Measurements from ENCODE around the gene CPLX4.
"Not testable (repeated sequence)": the region's sequence is repeated elsewhere in the genome, so short reads cannot be mapped to it uniquely, and the experiment has no call there.

CPLX4 gene

GRCh38 chr18:59268721-59269562 lies 49.5 kb downstream of the CPLX4 start:
- DNase-seq: peak; percentile 72

- DNase-seq: no peak
Observed at GRCh38 chr18:59268127-59268720, 50.2 kb downstream of the CPLX4 start.

DNA sequence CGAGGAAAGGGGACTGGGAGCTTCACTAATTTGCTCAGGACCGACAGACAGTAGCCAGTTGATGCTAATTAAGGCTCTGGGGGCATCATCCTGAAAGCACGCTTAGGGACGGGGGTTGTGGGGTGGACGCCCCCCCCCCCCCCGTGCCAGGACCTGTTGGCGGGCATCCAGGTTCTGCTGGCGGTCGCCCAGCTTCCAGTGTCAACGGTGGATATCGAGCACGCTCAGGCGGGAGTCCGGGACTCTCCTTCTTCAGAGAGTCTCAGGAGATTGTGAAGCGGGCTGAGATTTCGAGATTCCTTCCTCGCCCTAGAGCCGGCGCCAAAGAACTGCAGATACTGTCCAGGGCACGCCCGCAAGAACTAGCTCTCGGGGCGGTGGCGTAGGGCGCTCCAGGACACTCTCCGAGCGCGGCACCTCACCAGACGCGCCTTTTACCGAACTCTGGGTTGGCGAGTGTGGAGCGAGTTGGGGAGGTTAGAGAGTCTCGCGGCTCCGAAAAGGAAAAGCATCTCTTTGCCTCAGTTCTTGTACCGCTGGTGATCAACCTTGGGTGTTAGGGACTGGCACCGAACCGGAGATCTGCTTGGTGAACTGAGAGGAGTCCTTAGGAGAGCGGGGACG lies 50.8 kb downstream of the CPLX4 start:
- DNase-seq: no peak

DNA sequence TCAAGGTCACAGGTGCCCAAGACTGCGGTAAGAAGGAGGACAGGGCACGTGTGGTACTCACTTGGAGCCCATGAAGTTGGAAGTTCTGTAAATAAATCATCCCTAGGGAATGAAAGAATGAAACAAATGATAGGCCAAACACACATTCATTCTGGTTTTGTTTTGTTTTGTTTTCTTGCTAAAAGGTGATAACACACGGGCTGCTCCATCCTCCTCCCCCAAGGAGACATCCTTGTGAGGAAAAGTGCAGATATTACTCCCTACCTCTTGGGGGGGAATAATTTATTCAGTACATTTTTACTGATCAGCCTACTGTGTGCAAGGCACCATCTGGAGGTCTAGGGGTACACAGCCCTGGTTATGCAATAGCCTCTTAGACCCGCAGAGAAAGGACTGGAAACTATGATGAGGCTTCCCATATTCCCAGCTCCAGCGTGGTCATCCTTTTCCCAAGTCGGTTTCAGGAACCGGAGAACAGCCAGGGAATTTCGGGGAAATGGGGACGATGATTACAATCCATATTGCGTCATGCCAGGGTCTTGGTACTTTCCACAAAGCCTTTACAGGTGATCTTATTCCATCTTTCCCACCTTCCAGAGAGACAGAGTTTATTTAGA lies 51.5 kb downstream of the CPLX4 start:
- DNase-seq: no peak

DNA sequence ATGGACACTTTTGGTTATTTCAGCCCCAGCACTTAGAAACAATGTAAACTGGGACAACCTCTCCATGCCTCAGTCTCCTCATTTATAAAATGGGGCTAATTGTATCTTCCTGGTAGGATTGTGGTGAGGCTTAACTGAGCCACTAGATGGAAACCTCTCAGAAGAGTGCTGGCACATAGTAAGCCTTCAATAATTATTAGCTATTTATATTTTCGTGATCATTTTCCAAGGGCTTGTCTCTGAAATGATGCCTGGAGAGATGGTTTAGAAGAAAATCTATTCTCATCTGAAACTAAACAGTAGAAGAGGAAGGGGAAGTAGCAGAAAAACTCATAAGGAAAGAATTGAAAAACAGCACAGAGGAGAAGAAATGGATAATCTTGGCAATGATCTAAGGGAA lies 52.0 kb downstream of the CPLX4 start:
- DNase-seq: no peak

GRCh38 chr18:59265974-59266369 lies 52.5 kb downstream of the CPLX4 start:
- DNase-seq: no peak

GRCh38 chr18:59265246-59265973 lies 53.0 kb downstream of the CPLX4 start:
- DNase-seq: no peak

DNA sequence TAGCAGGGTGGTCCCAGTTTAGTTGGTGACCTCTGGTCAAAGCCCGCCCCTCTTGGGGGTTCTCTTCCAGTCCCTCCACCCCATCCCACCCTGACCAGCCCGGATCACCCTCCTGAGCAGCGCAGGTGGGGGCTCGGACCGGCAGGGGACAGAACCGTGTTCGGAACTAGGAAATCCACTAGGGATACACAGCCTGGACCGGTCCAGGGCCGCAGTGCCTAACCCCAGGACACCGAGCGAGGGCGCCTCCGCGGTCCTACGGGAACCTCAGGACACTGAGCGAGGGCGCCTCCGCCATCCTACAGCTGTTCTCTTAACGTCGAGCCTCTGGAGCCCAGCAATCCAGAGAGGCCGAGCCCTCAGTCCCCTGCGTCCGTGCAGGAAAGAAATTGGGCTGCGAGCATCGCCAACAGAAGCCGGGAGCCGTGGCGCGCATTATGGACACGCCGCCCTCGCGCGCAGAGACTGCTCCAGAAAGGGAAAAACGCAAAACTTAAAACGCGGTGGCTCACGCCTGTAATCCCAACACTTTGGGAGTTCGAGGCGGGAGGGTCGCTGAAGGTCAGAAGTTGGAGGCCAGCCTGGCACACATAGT lies 53.7 kb downstream of the CPLX4 start:
- no peak for DNase-seq

DNA sequence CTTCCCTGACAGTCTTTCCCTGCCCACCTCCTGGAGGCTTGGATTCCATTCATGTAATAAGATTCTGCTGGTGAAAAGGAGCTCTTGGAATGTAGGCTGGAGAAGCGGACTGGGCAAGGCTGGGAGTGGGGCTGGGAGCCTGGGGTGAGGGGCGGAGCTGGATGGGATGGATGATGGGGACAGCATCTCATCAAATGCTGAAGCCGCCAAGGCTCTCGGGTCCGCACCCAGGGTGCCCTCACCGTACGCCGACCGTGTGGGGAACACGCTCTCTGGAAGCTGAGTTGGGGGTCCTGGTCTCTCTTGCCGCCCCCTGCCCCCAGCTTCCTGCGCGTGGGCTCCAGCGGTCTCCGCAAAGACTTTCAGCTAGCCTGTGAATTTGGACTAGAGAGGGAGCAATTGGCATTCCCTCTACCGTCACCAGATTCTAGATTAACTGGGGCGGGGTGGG lies 54.3 kb downstream of the CPLX4 start:
- DNase-seq: no peak

DNA sequence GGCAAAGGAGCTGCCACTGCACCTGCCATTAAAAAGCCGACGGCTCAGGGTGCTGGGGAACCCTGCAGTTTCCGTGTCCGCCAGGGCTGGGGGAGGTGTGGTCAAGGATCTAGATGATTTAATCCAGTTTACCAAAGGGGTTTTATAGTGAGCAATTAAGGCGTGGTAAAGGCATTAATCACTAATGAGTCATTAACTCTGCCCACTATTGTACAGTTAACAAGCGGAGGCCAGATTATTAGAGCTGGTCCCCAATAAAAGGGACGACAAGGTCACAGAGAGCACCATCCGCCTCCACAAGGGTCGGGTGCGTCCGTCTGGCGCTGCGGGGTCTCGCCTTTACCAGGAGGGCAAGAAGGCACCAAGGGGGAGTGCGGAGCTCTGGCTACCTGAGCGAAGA lies 54.8 kb downstream of the CPLX4 start:
- DNase-seq: no peak

GRCh38 chr18:59262243-59262642 lies 56.2 kb downstream of the CPLX4 start:
- not testable (repeated sequence) for DNase-seq

DNA sequence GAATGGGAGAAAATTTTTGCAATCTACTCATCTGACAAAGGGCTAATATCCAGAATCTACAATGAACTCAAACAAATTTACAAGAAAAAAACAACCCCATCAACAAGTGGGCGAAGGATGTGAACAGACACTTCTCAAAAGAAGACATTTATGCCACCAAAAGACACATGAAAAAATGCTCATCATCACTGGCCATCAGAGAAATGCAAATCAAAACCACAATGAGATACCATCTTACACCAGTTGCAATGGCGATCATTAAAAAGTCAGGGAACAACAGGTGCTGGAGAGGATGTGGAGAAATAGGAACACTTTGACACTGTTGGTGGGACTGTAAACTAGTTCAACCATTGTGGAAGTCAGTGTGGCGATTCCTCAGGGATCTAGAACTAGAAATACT lies 56.6 kb downstream of the CPLX4 start:
- not testable (repeated sequence) for DNase-seq

- DNase-seq: not testable (repeated sequence)
Observed at GRCh38 chr18:59255491-59255890, 63.0 kb downstream of the CPLX4 start.

DNA sequence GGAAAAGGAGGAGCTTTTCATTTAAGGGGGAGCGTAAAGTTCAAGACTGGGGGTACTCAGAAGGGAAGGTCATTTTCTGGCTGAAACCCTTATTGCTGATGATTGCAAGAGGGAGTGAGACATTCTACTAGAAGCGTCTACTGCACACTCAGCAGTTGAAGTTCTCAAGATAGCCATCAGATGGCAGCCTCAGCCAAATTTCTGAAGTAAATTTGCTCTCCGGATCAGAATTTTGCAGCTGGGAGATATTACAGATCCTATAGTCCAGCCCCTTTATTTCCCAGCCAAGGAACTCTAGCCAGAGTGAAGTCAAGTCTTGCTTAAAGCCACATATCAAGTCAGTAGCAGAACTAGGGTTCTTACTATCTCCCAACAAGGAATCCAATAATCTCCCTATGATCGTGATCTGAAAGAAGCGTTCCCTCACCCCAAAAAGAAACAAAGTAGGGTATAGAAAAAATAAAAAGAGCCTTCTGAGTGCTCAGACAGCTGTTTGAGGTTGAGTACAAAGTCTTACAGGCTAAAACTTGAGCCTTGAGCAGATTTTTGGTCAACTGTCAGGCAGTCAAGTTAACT lies 69.2 kb downstream of the CPLX4 start:
- peak; percentile 78 for DNase-seq

- no peak for DNase-seq
Observed at GRCh38 chr18:59246796-59247195, 71.7 kb downstream of the CPLX4 start.
